GM10248 (cell line): Measurements from ENCODE around the gene PDE1A.

Experiments
- CTCF ChIA-PET: fragments of 300-600 bp; sonication (Branson Sonifier 250); formaldehyde crosslinking; extraction: SDS; loops from one replicate; lab custom pipeline; 2021; ENCODE audit warnings: antibody characterized with exemption; lab: Yijun Ruan, JAX
- POLR2A ChIA-PET: fragments of 350-650 bp; sonication (Branson Sonifier 250); formaldehyde crosslinking; extraction: SDS; loops from one replicate; lab custom pipeline; 2020; ENCODE audit warnings: antibody characterized with exemption; lab: Yijun Ruan, JAX
- DNase-seq: peaks from one replicate; pipeline ENCODE4 v3.0.0; 2012; ENCODE audit errors: extremely low spot score
- CTCF ChIP-seq: IDR thresholded peaks from 2 replicates; pipeline ENCODE4 v1.5.1; 2012; ENCODE audit warnings: mild to moderate bottlenecking, low read depth; ENCODE audit errors: extremely low read depth, missing control alignments, control extremely low read depth

PDE1A gene

GRCh38 chr2:182447863-182448262, 21.0 kb upstream of the PDE1A start:
- ChIA-PET CTCF (no interaction called here), POLR2A (no interaction called here)
- DNase-seq: no peak
- TF ChIP-seq CTCF: no peak

GRCh38 chr2:182447163-182447562, 20.3 kb upstream of the PDE1A start:
- ChIA-PET POLR2A (no interaction called here), CTCF (no interaction called here)
- DNase-seq: no peak
- TF ChIP-seq CTCF: no peak

GRCh38 chr2:182446087-182446486, 19.3 kb upstream of the PDE1A start:
- POLR2A ChIA-PET: no interaction called here
- TF ChIP-seq CTCF: no peak
- no peak for DNase-seq
- CTCF ChIA-PET: interaction anchor here (1.3 kb wide), 2 partner anchors 12 to 20 kb away, joined by 3 to 4 read pairs; no protein-coding TSS in a partner anchor

GRCh38 chr2:182445391-182445965, 18.6 kb upstream of the PDE1A start:
- no peak for DNase-seq
- no peak for TF ChIP-seq CTCF
- CTCF ChIA-PET: interaction anchor here (1.2 to 1.3 kb wide), 3 partner anchors 13 to 21 kb away, joined by 3 to 4 read pairs (median 3); partner anchors contain the start of gene PDE1A
- POLR2A ChIA-PET: no interaction called here

- POLR2A ChIA-PET: no interaction called here
- DNase-seq: no peak
- CTCF ChIA-PET: interaction anchor here (1.2 to 1.3 kb wide), 2 partner anchors 13 to 19 kb away, joined by 3 to 4 read pairs; partner anchors contain the start of gene PDE1A
- no peak for TF ChIP-seq CTCF
Observed at GRCh38 chr2:182444806-182445205, 18.0 kb upstream of the PDE1A start.

- no peak for DNase-seq
- POLR2A ChIA-PET: no interaction called here
- CTCF ChIA-PET: no interaction called here
- TF ChIP-seq CTCF: no peak
Observed at GRCh38 chr2:182444170-182444569, 17.3 kb upstream of the PDE1A start.
